ENCODE data around the gene PTPN11. TPM values are rescaled to one million over a fixed set of nuclear protein-coding genes. Genes with fewer than 3 reads are reported as not detected.

The PTPN11 gene
- total and polyA plus RNA-seq, 2 experiments from 2014 or later = 78.0 to 89.5 TPM

GRCh38 chr12:112533528-112533927 is 114.8 kb downstream of the PTPN11 start:
- Histone ChIP-seq H3K27me3 (replicated peaks; ENCODE audit: insufficient read depth) (no peaks in the 10 kb centered on the region), H3K9me2 (ENCODE audit: insufficient read depth) (no peaks in the 10 kb centered on the region), H3K4me1 (ENCODE audit: insufficient read depth) (no peaks in the 10 kb centered on the region), H3K27ac (no peak overlapping the region), H3K9ac (no peak overlapping the region), H3K79me2 (ENCODE audit: insufficient read depth) (no peaks in the 10 kb centered on the region), H3K4me3 (no peak overlapping the region), H4K20me1 (ENCODE audit: insufficient read depth) (no peaks in the 10 kb centered on the region), H3K36me3 (ENCODE audit: low read depth) (no peaks in the 10 kb centered on the region), H3K9me3 (ENCODE audit: low read depth) (no peaks in the 10 kb centered on the region), H2AFZ (no peak overlapping the region), H3K4me2 (ENCODE audit: unreplicated experiment) (no peak overlapping the region), H3F3A (ENCODE audit: insufficient read depth) (no peaks in the 10 kb centered on the region)
- in situ Hi-C loops (cut with MboI) = no loop called here
- no peak for DNase-seq
- 55 to 60% methylated on average over 7 of the region's 7 CpGs for WGBS, 2 experiments (ENCODE audit: low coverage in 1 of 2, low lambda C conversion rate in 2 of 2, missing lambda C conversion rate in 2 of 2)
- no peak for TF ChIP-seq EZH2 (IDR thresholded peaks at IDR 0.05; ENCODE audit: insufficient read depth, poor library complexity, severe bottlenecking)
- no peak for TF ChIP-seq EZH2phosphoT487 (IDR thresholded peaks at IDR 0.05; ENCODE audit: insufficient read depth, low read depth)

- WGBS, 2 experiments (ENCODE audit: low coverage in 1 of 2, low lambda C conversion rate in 2 of 2, missing lambda C conversion rate in 2 of 2) = 71 to 74% methylated on average over 6 of the region's 6 CpGs
- H4K20me1 ChIP-seq (ENCODE audit: insufficient read depth) = no peaks in the 10 kb centered on the region
- H3K9me3 ChIP-seq (ENCODE audit: low read depth) = no peaks in the 10 kb centered on the region
- no peak overlapping the region for H3K9ac ChIP-seq
- no peaks in the 10 kb centered on the region for H3K27me3 ChIP-seq (replicated peaks; ENCODE audit: insufficient read depth)
- H3K9me2 ChIP-seq (ENCODE audit: insufficient read depth) = no peaks in the 10 kb centered on the region
- no peak overlapping the region for H3K27ac ChIP-seq
- no peaks in the 10 kb centered on the region for H3K79me2 ChIP-seq (ENCODE audit: insufficient read depth)
- in situ Hi-C loops (cut with MboI) = no loop called here
- H3K4me3 ChIP-seq = no peak overlapping the region
- H3F3A ChIP-seq (ENCODE audit: insufficient read depth) = no peaks in the 10 kb centered on the region
- no peak for DNase-seq
- H3K4me1 ChIP-seq (ENCODE audit: insufficient read depth) = no peaks in the 10 kb centered on the region
- no peak overlapping the region for H2AFZ ChIP-seq
- no peak for TF ChIP-seq EZH2 (IDR thresholded peaks at IDR 0.05; ENCODE audit: insufficient read depth, poor library complexity, severe bottlenecking)
- no peak for TF ChIP-seq EZH2phosphoT487 (IDR thresholded peaks at IDR 0.05; ENCODE audit: insufficient read depth, low read depth)
- no peaks in the 10 kb centered on the region for H3K36me3 ChIP-seq (ENCODE audit: low read depth)
- H3K4me2 ChIP-seq (ENCODE audit: unreplicated experiment) = no peak overlapping the region
Observed at GRCh38 chr12:112535017-112535416, 116.3 kb downstream of the PTPN11 start.

GRCh38 chr12:112535637-112536366 is 117.1 kb downstream of the PTPN11 start:
- TF ChIP-seq EZH2 (IDR thresholded peaks at IDR 0.05; ENCODE audit: insufficient read depth, poor library complexity, severe bottlenecking) (no peak), EZH2phosphoT487 (IDR thresholded peaks at IDR 0.05; ENCODE audit: insufficient read depth, low read depth) (no peak)
- no peak overlapping the region for H3K4me3 ChIP-seq
- H3K4me1 ChIP-seq (ENCODE audit: insufficient read depth) = no peaks in the 10 kb centered on the region
- no peak for DNase-seq
- H3F3A ChIP-seq (ENCODE audit: insufficient read depth) = no peaks in the 10 kb centered on the region
- no peaks in the 10 kb centered on the region for H4K20me1 ChIP-seq (ENCODE audit: insufficient read depth)
- no peak overlapping the region for H3K4me2 ChIP-seq (ENCODE audit: unreplicated experiment)
- 54 to 55% methylated on average over 6 of the region's 6 CpGs for WGBS, 2 experiments (ENCODE audit: low coverage in 1 of 2, low lambda C conversion rate in 2 of 2, missing lambda C conversion rate in 2 of 2)
- H3K9me3 ChIP-seq (ENCODE audit: low read depth) = no peaks in the 10 kb centered on the region
- no peaks in the 10 kb centered on the region for H3K27me3 ChIP-seq (replicated peaks; ENCODE audit: insufficient read depth)
- no peaks in the 10 kb centered on the region for H3K79me2 ChIP-seq (ENCODE audit: insufficient read depth)
- no peak overlapping the region for H3K9ac ChIP-seq
- in situ Hi-C loops (cut with MboI) = no loop called here
- no peaks in the 10 kb centered on the region for H3K36me3 ChIP-seq (ENCODE audit: low read depth)
- H3K27ac ChIP-seq = no peak overlapping the region
- no peak overlapping the region for H2AFZ ChIP-seq
- H3K9me2 ChIP-seq (ENCODE audit: insufficient read depth) = no peaks in the 10 kb centered on the region

- no peak for DNase-seq
- Histone ChIP-seq H3K9ac (no peak overlapping the region), H3K4me1 (ENCODE audit: insufficient read depth) (no peaks in the 10 kb centered on the region), H3K79me2 (ENCODE audit: insufficient read depth) (no peaks in the 10 kb centered on the region), H3K27me3 (replicated peaks; ENCODE audit: insufficient read depth) (no peaks in the 10 kb centered on the region), H2AFZ (no peak overlapping the region), H3K9me2 (ENCODE audit: insufficient read depth) (no peaks in the 10 kb centered on the region), H4K20me1 (ENCODE audit: insufficient read depth) (no peaks in the 10 kb centered on the region), H3K27ac (no peak overlapping the region), H3K9me3 (ENCODE audit: low read depth) (no peaks in the 10 kb centered on the region), H3F3A (ENCODE audit: insufficient read depth) (no peaks in the 10 kb centered on the region), H3K4me3 (no peak overlapping the region), H3K36me3 (ENCODE audit: low read depth) (no peaks in the 10 kb centered on the region), H3K4me2 (ENCODE audit: unreplicated experiment) (no peak overlapping the region)
- 62 to 66% methylated on average over 6 of the region's 6 CpGs for WGBS, 2 experiments (ENCODE audit: low coverage in 1 of 2, low lambda C conversion rate in 2 of 2, missing lambda C conversion rate in 2 of 2)
- no peak for TF ChIP-seq EZH2phosphoT487 (IDR thresholded peaks at IDR 0.05; ENCODE audit: insufficient read depth, low read depth)
- no peak for TF ChIP-seq EZH2 (IDR thresholded peaks at IDR 0.05; ENCODE audit: insufficient read depth, poor library complexity, severe bottlenecking)
- in situ Hi-C loops (cut with MboI) = no loop called here
Observed at GRCh38 chr12:112536367-112536730, 117.6 kb downstream of the PTPN11 start.
